GM18909 (cell line): ENCODE data around the gene RSKR.
"Not testable (repeated sequence)": the region's sequence is repeated elsewhere in the genome, so short reads cannot be mapped to it uniquely, and the experiment has no call there.

Source experiments
- ATAC-seq: cut with Tn5 transposase; IDR thresholded peaks from one replicate; pipeline ENCODE4 v1.9.1; 2021; ENCODE audit warnings: mild to moderate bottlenecking; ENCODE audit not compliant: unreplicated experiment, poor library complexity

The RSKR gene

DNA sequence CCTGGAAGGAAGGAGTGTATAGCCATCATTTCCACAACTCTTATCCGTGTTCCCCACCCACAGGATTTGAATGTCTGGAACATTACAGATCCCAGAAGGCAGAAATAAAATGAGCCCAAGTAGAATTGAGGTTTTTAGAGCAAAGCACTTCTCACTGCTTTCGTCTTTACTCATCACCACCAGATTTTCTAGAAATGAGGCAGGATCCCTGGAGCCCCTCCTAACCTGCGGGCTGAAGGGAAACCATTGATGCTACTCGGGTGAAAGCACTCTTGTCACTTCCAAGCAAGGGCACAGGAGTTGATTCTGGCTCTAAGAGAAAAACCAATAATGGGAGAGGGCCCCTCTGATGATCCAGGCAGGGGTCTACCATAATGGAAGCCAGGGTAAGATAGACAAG lies 34.5 kb downstream of the RSKR start:
- no peak for ATAC-seq

DNA sequence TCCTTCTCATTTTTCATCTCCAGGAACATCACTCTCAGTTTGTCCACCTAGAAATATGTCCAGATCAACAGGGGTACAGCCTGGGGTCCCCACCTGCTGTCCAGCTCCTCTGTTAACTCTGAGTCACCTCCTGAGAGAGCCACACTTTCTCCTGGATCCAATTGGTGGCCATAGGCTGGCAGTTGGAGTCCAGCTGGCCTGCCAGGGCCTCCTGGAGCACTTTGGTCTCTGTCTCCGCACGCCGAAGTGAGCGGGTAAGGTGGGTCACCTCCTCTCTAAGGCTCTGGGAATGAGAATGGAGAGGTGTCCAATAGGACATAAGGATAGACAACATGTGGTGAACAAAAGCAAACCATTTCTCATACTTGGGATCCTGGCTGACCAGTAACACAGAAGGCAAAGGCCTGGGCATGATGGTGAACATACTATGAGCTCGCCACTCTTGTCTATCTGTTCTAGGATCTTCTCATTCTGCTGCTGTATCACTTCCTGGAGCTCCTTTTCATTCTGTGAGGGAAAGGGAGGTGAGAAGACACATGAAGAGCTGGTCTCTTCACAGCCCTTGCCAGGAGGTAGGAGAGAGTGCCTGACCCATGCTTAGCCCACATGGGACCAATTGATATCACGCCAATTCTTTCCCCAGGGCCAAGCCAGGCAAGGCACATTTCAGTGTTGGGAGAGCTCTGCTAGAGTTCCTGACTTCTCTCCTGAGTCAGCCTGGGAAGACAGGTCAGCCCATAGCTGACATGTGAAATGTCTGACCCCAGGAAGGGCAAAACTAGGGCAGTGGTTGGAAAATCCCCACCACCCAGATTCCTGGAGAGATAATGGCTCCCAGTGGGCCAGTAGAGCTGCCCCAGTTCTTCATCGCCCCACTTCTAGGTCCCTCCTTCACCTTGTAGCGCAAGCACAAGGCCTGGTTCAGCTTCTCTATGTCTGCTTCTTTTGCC lies 35.5 kb downstream of the RSKR start:
- no peak for ATAC-seq

DNA sequence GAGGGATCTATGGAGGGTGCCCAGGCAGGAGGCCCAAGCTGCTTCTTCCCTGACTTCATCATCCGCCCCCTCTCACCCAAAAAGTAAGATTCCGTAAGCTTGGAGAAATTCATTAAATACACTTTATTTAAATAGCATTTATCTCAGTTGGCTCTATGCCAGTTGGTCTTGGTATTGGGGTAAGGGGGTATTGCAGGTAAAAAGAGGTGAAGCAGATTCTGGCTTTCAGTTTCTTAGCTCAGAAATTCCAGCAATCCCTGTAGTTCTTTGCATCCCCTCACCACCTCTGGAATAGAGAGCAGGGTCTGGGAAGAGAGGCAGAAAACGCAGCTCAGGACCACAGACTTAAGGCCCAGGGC lies 36.5 kb downstream of the RSKR start:
- ATAC-seq, result no peak

DNA sequence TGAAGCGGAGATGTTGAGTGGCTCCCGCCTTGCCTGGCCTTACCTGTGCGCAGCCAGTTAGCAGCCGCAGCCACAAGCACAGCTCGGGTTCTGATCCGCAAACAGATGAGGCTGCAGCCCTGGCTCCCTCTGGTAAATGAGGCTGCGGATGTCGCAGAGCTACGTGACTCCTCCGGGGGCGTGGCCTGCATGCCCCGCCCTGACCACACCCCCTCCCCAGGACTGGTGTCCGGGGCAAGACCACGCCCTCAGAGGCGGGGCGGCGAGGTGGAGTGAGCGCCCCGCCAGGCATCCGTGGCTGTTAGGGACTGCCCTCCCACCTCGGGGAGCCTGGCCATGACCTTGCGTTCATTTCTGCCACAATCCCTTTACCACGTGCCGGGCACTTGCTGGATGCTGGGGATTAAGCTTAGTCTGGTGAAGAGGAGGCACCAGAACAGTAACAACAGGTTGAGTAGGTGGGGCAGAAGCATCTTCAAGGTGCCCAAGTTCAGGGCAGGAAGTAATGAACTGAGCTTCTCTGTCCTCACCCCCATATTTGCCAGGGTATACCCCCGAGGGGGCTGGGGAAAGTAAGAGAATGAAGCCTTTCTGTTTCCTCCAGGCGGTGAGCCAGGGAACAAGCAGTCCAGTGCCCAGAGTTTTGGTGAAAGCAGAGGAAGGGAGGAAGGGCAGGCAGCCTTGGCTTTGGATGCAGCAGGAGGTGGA lies 37.1 kb downstream of the RSKR start, which contains the start of gene ALDOC:
ALDOC (minus strand) TSS at position 138 of the 708 bp plus-strand sequence. CDS start 1,363 bp downstream, outside the sequence.
- ATAC-seq, result peak; percentile 84

DNA sequence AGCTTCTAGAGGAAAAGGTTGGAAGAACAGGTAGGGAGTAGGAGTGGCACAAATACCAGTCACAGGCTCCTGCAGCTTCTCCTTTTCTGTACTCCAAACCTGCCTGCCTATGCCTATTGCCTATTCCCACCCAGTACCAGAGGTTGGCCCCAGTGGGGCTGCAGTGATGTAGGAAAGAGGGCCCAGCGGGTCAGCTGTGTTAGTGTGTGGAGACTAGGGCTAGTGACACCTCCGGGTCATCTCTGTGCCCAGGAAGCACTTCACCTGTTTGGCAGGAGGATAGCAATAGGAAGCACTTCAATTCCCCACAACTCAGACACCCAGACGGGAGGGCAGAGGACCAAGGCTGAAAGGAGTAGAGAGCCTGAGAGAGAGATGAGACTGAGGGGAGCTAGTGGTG lies 38.0 kb downstream of the RSKR start:
- not testable (repeated sequence) for ATAC-seq

DNA sequence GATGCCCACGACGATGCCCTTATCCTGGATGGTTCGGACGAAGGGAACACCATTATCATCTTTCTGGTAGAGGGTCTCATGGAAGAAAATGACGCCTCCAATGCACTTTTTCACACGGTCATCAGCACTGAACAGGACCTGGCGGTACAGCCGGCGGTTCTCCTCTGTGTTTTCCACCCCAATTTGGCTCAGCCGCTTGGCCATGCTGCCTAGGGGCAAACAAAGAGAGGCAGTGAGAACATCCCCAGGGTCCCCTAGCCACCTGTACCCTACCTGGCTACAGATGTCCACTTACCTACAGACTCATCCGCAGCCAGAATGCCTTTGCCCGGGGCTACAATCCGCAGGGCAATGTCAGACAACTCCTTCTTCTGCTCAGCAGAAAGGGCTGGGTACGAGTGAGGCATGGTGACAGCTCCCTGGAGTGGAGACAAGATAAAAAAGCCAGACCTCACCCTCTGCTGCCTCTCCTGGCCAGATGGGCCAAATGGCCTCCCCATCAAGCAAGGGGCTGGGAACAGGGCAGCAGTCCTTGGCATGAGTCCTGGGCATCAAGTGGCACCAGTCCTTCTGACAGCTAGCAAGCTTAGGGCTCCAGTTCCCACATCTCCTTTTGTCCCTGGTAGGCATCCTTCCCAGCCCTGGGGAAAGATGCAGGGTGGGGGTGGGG lies 38.7 kb downstream of the RSKR start:
- no peak for ATAC-seq

DNA sequence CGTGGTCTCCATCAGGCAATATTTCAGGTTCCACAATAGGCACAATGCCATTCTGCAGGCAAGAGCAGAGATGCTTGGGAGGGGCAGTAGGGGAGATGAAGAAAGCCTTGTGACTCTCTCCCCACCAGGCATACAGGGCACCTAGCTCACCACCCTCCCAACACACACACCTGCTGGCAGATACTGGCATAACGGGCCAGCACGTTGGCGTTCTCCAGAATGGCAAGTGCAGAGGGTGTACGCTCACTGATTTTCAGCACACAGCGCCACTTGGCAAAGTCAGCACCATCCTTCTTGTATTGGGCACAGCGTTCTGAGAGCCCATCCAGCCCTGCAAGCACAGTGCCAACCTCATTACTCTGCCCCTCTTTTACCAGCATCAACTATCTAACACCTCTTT lies 39.5 kb downstream of the RSKR start:
- ATAC-seq, result no peak

DNA sequence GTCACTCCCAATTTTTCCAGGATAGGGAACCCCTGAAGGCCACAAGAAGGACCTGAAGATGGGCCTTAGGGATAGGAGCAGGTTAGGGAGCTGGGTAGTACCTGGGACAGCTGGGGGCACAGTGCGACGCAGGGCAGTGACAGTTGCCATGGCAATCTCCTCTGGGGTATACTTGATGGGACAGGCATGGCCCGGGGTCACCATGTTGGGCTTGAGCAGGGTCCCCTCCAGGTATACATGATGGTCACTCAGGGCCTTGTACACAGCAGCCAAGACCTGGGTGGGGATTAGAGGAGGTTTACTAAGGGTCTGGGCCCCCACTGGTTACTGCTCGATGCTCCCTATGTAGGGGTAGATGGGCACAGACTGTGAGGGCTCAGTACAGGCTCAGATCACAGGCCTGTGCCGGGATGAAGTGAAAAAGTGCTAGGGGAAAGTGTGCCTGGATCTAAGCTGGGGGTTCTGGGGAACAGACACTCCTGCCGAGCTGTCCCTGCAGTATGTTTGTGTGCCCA lies 40.0 kb downstream of the RSKR start:
- ATAC-seq, result no peak

DNA sequence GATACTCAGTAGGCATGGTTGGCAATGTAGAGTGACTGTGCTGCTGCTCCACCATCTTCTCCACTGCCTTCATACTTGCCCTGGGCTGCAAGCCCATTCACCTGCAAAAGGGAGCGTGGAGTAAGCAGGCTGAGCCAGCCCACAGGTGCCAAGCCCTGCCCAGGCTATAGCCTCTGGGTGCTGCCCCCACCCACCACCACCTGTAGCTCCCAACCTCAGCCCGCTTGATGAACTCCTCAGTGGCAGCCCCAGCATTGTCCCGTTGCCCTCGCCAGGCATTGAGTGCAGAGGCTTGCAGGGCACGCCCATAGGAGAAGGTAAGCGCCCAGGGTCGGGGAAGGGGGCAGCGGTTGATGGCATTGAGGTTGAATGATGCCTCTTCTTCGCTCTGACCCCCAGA lies 40.5 kb downstream of the RSKR start:
- ATAC-seq, result no peak

DNA sequence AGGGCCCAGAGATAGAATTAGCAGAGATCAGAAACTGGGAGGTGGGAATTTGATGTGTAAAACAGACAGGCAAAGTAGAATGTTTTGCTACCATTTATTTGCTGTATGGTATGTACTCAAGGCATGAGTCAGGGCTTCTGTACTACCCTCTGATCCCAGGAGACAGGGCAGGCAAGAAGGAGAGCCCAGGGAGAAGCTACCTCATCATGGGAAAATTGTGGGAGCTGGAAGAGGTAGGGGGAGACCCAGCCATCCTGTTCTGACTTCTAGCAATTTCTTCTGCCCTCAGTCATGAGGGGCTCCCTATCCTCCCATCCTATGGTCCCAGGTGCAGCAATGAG lies 41.0 kb downstream of the RSKR start:
- no peak for ATAC-seq

DNA sequence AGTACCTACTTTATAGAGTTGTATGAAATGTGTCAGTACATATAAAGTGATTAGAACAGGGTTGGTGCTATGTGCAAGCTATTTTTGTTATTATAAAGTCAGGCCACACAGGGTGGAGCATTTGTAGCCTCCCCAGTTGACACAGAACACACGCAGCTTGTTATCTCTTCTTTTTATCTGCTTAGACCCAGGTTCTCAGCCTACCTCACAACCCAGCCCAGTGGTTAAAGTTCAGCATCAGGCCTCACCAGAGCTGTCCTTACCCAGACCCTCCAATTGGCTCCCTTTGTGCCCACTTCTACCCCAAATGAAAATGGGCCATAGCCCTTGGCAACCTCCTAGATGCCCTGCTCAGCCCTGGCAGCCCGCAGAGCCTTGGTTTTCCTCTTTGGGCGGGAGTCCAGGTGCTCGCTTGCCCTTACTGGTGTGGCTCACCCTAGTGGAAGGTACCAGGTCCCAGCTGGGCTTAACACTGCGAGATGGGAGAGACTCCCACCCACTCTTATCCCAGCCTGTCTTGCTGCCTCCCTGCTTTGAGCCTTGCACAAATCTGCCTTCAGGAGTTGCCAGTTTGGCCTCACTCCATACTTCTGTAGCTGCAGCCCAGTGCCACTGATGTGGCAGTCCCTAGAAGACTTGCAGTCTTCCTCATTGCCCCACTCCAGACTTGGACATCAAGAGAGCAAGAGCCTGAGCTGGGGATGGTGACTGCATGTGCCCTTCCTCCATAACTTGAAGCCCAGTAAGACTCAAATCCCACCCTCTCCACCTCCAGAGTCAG lies 41.5 kb downstream of the RSKR start:
- ATAC-seq, result no peak

DNA sequence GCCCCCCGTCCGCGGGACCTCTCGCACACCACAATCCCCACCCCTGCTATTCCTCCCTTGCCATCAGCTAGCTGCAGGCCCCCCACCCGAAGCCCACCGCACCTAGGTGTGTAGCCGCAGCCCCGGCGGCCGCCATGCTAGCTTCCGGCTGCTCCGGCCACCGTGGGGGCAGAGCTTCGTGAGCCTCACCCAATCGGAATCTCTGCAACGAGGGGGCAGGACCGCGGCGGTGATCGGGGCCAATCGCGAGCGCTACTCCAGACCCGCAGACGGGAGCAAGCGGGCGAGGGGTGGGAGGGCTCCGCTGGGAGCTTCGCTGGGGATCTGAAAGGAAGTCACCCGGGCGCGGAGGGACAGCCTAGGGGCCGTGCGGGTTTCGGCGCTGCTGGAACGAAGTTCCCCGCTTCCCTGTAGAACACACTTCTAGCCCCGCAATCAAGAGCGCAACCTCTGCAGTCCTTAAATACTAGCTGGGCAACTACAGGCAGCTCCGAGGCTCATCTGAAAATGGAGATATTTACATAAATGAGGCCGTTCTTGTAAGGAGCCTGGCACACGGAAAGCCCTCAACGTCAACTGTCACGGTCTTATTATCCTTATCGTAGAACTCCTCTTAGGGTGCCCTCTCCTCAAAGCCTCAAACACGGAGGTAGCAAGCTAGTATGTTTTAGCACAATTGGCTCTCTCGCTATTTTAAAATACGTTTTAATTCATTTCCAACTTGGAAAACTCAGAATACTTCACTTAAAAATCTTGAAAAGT lies 42.4 kb downstream of the RSKR start, which contains the start of gene PIGS:
PIGS (minus strand) TSS at position 164 of the 762 bp plus-strand sequence; CDS start at position 136, 28 bp downstream.
- ATAC-seq, result peak; percentile 90

DNA sequence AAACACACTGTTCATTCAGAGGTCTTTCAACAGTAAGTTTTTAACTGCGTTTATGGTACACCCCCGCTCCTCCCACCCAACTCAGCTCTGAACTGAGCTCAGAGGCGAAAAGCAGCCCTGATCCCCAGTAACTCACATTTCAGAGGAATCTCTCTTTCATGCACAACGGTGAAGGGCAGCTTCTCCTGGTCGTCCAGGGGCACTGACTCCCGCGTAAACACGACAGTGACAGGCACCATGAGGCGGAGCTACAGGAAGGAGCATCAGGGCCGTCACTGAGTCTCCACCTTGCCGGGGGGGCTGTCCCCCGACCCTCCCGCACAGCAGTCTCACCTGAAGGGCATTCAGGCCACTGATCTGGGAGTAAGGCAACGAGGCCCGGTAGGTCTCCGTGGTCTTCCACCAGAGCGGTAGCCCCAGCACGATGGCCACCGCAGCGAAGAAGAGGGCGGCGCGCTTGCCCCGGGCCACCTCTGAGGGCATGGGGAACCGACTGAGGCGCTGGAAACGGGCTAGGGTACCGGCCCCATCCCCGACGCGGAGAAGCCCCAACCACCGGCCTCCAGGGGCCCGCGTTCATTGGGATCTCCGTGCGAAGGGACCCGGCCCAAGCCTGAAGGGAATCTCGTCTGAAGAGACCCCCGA lies 43.1 kb downstream of the RSKR start:
- ATAC-seq, result peak; percentile 21

DNA sequence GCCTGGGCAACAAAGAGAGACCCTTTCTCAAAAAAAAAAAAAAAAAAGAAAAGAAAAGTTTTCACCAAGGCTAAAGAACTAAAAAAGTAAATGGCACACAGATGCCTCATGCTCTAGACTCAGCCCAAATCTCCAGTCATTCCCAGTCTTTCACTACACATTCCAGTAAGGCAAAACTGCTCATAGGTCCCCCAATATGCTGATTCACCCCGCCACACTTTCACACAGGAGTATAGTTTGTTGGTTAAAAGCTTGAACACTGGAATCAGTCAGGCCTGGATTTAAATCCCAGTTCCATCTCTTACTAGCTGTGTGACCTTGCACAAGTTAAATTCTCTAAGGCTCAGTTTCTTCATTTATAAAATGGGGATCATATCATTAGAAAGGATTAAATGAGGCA lies 44.5 kb downstream of the RSKR start:
- no peak for ATAC-seq

DNA sequence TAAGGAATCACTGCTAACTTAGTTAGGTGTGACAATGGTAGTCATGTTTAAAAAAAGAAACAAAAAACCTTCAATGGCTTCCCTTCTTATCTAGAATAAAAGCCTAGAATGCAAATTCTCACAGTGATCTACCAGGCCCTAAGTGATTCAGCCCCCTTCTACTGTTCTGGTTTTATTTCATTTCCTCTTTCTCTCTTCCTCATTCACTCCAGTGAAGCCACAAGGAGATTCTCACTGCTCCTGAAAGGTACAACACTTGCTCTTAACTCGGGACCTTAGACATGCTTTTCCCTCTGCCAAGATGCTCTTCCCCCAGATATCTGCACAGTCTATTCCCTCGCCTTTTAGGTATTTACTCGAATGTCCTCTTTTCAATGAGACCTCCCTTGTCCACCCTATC lies 46.4 kb downstream of the RSKR start:
- no peak for ATAC-seq

DNA sequence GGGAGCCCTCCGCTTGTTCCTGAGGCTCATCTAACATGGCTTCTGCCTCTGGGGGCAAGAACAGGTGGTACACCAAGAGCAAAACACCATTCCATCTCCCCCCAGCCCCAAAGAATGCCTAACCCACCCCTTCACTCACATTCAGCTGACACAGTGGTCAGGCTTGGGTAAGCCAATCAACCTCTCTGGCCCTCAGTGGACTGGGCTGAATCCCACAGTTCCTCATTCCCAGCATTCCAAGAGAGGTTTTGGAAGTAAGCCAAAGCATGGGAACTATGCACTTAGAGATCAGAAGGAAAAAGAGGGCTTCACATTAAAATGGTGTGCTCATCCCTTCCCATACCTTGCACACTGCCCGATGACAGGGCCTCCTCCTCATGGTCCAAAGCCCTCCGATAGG lies 50.5 kb downstream of the RSKR start:
- ATAC-seq, result no peak
